ENCODE data around the gene ATP5PO. TPM values are rescaled to one million over a fixed set of nuclear protein-coding genes. Genes with fewer than 3 reads are reported as not detected.

ATP5PO gene
- total and polyA plus RNA-seq, 2 donors (not counting 1 experiment from before 2014, with no cell fraction given): 154 to 259 TPM

DNA sequence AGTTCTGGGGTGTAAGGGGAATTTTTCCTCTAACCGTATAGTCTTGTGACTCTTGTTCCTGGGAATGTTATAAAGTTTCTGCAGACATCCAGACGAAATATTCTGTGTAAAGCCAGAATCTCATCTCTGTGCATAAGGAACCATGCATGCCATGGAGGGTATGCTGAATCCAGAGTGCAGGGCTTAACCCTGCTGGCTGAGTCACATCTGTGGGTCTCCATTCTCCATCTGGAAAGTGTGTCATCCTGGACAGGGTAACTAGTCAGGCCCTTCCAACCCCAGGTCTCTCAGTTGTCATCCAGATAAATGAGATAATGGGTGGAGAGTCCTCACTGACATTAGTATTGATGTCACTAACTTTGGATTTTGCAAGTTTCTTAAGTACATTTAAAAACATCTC is 48.8 kb downstream of the ATP5PO start:
- Histone ChIP-seq H2AFZ (ENCODE audit: low read length) (no peak overlapping the region), H3K27me3 (ENCODE audit: control insufficient read depth, insufficient read depth, low read length) (peaks cover 6% of the 10 kb centered on the region), H3K4me2 (ENCODE audit: extremely low read depth, insufficient read depth, low read length) (no peak overlapping the region), H3K9ac (ENCODE audit: insufficient read depth, low read length) (no peak overlapping the region), H3K27ac (ENCODE audit: insufficient read depth, low read length) (no peak overlapping the region), H3K79me2 (ENCODE audit: control insufficient read depth, insufficient read depth, low read length) (no peaks in the 10 kb centered on the region), H4K20me1 (ENCODE audit: control insufficient read depth, extremely low read depth, insufficient read depth, low read length) (no peaks in the 10 kb centered on the region), H3K36me3 (ENCODE audit: control insufficient read depth, insufficient read depth, low read length) (no peaks in the 10 kb centered on the region), H3K9me3 (ENCODE audit: control insufficient read depth, insufficient read depth, low read depth, low read length) (no peaks in the 10 kb centered on the region), H3K4me1 (ENCODE audit: control insufficient read depth, extremely low read depth, insufficient read depth, low read length) (no peaks in the 10 kb centered on the region), H3K4me3 (replicated peaks in 1 of 4; ENCODE audit: control extremely low read depth in 1 of 4, insufficient read depth in 1 of 4, low read depth in 3 of 4, low read length in 4 of 4) (no peak overlapping the region)
- peak; percentile 5 to 56 for DNase-seq (ENCODE audit: low read depth in 2 of 2)
- no peak for TF ChIP-seq EZH2 (IDR thresholded peaks at IDR 0.05; ENCODE audit: low read length, missing control alignments)
- TF ChIP-seq, protein P1, sequence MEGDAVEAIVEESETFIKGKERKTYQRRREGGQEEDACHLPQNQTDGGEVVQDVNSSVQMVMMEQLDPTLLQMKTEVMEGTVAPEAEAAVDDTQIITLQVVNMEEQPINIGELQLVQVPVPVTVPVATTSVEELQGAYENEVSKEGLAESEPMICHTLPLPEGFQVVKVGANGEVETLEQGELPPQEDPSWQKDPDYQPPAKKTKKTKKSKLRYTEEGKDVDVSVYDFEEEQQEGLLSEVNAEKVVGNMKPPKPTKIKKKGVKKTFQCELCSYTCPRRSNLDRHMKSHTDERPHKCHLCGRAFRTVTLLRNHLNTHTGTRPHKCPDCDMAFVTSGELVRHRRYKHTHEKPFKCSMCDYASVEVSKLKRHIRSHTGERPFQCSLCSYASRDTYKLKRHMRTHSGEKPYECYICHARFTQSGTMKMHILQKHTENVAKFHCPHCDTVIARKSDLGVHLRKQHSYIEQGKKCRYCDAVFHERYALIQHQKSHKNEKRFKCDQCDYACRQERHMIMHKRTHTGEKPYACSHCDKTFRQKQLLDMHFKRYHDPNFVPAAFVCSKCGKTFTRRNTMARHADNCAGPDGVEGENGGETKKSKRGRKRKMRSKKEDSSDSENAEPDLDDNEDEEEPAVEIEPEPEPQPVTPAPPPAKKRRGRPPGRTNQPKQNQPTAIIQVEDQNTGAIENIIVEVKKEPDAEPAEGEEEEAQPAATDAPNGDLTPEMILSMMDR (conservative IDR thresholded peaks at IDR 0.05 in 1 of 2, IDR thresholded peaks at IDR 0.05 in 1 of 2; ENCODE audit: low read depth in 1 of 2, low read length in 2 of 2): no peak

DNA sequence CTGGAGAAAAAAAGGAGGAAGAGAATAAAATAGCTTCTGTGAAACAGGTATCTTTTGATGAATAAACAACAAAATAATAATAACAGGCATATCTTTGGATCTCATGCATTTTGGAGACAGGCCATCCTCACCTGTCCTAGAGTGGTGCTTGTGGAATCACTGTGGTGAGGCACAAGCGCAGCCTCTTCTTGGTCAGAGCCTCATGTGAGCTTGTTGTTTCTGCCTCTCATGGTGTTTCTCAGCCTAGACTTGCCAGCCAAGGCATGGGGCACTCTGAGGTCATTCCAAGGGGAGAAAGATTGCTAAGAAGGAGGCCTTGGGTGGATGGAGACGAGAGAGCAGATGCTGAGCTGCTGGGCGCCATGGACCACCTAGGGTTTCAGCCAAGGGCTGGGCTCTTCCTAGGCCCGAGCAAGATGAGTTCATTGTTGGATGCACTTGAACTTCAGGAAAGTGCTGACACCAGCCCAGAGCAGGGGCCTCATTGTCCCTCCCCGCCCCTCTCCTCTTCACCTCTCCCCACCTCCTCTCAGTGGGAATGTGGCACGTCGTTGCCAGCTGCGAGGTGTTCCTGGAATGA is 49.5 kb downstream of the ATP5PO start:
- Histone ChIP-seq H3K4me2 (ENCODE audit: extremely low read depth, insufficient read depth, low read length) (no peak overlapping the region), H3K4me1 (ENCODE audit: control insufficient read depth, extremely low read depth, insufficient read depth, low read length) (no peaks in the 10 kb centered on the region), H2AFZ (ENCODE audit: low read length) (no peak overlapping the region), H3K79me2 (ENCODE audit: control insufficient read depth, insufficient read depth, low read length) (no peaks in the 10 kb centered on the region), H3K9ac (ENCODE audit: insufficient read depth, low read length) (no peak overlapping the region), H3K9me3 (ENCODE audit: control insufficient read depth, insufficient read depth, low read depth, low read length) (no peaks in the 10 kb centered on the region), H3K27ac (ENCODE audit: insufficient read depth, low read length) (no peak overlapping the region), H3K36me3 (ENCODE audit: control insufficient read depth, insufficient read depth, low read length) (no peaks in the 10 kb centered on the region), H3K4me3 (replicated peaks in 1 of 4; ENCODE audit: control extremely low read depth in 1 of 4, insufficient read depth in 1 of 4, low read depth in 3 of 4, low read length in 4 of 4) (no peak overlapping the region), H3K27me3 (ENCODE audit: control insufficient read depth, insufficient read depth, low read length) (peaks cover 6% of the 10 kb centered on the region), H4K20me1 (ENCODE audit: control insufficient read depth, extremely low read depth, insufficient read depth, low read length) (no peaks in the 10 kb centered on the region)
- TF ChIP-seq, protein P1 (conservative IDR thresholded peaks at IDR 0.05 in 1 of 2, IDR thresholded peaks at IDR 0.05 in 1 of 2; ENCODE audit: low read depth in 1 of 2, low read length in 2 of 2): no peak
- TF ChIP-seq EZH2 (IDR thresholded peaks at IDR 0.05; ENCODE audit: low read length, missing control alignments): no peak
- no peak for DNase-seq (ENCODE audit: low read depth in 2 of 2)

DNA sequence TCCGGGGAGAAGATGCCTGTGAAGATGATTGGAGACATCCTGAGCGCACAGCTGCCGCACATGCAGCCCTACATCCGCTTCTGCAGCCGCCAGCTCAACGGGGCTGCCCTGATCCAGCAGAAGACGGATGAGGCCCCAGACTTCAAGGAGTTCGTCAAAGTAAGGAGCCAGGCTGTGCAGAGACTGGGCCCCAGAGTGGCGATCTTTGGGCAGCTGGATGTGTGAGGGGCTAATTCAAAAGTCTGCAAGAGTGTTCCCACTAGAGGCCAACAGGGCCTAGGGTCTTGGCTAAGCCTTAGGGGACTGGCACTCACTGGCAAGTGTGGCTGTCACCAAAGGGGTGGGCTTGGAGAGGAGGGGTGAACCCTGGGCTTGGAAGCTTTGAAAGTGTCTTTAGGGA is 50.4 kb downstream of the ATP5PO start:
- no peak overlapping the region for H3K9ac ChIP-seq (ENCODE audit: insufficient read depth, low read length)
- no peaks in the 10 kb centered on the region for H3K9me3 ChIP-seq (ENCODE audit: control insufficient read depth, insufficient read depth, low read depth, low read length)
- peaks cover 6% of the 10 kb centered on the region for H3K27me3 ChIP-seq (ENCODE audit: control insufficient read depth, insufficient read depth, low read length)
- no peak overlapping the region for H2AFZ ChIP-seq (ENCODE audit: low read length)
- no peaks in the 10 kb centered on the region for H3K79me2 ChIP-seq (ENCODE audit: control insufficient read depth, insufficient read depth, low read length)
- H3K36me3 ChIP-seq (ENCODE audit: control insufficient read depth, insufficient read depth, low read length): no peaks in the 10 kb centered on the region
- DNase-seq (ENCODE audit: low read depth in 2 of 2): no peak
- no peaks in the 10 kb centered on the region for H4K20me1 ChIP-seq (ENCODE audit: control insufficient read depth, extremely low read depth, insufficient read depth, low read length)
- TF ChIP-seq, protein P1 (conservative IDR thresholded peaks at IDR 0.05 in 1 of 2, IDR thresholded peaks at IDR 0.05 in 1 of 2; ENCODE audit: low read depth in 1 of 2, low read length in 2 of 2): no peak
- no peak for TF ChIP-seq EZH2 (IDR thresholded peaks at IDR 0.05; ENCODE audit: low read length, missing control alignments)
- H3K4me2 ChIP-seq (ENCODE audit: extremely low read depth, insufficient read depth, low read length): no peak overlapping the region
- no peak overlapping the region for H3K4me3 ChIP-seq (replicated peaks in 1 of 4; ENCODE audit: control extremely low read depth in 1 of 4, insufficient read depth in 1 of 4, low read depth in 3 of 4, low read length in 4 of 4)
- H3K27ac ChIP-seq (ENCODE audit: insufficient read depth, low read length): no peak overlapping the region
- no peaks in the 10 kb centered on the region for H3K4me1 ChIP-seq (ENCODE audit: control insufficient read depth, extremely low read depth, insufficient read depth, low read length)

Data from fibroblast of lung (primary cell).